Peyer's patch (tissue), 4 donors: ENCODE data around the gene FAM20C. TPM values are rescaled to one million over a fixed set of nuclear protein-coding genes. Genes with fewer than 3 reads are reported as not detected.

Experiments
- DNase-seq, 3 donors: peaks; one replicate each; pipeline ENCODE4 v3.0.0-alpha.2; 2017 to 2019
- H3K27ac ChIP-seq, 4 donors: fragments of 200-600 bp; sonication (generic); one replicate each; pipeline ENCODE4 v1.5.1; 2016 to 2019
- H3K27me3 ChIP-seq, 2 donors: fragments of 200-600 bp; sonication (generic); one replicate each; pipeline ENCODE4 v1.5.1; 2019
- H3K36me3 ChIP-seq, 3 donors: fragments of 200-600 bp; sonication (generic); one replicate each; pipeline ENCODE4 v1.5.1; 2016 to 2019
- H3K4me1 ChIP-seq, 4 donors: fragments of 200-600 bp; sonication (generic); one replicate each; pipeline ENCODE4 v1.5.1; 2016 to 2019
- H3K4me3 ChIP-seq, 4 donors: fragments of 200-600 bp; sonication (generic); 1 replicate in 3 of 4; 2 replicates in 1 of 4; pipeline ENCODE4 v1.5.1; 2016 to 2019; ENCODE audit warnings: mild to moderate bottlenecking in 1 of 4
- H3K9me3 ChIP-seq, 4 donors: fragments of 200-600 bp; sonication (generic); one replicate each; pipeline ENCODE4 v1.5.1; 2016 to 2019; ENCODE audit warnings: mild to moderate bottlenecking in 1 of 4
- POLR2A ChIP-seq, 2 donors: fragments of 450-650 bp; IDR thresholded peaks; one replicate each; pipeline ENCODE4 v1.5.1; 2017; ENCODE audit warnings: antibody characterized with exemption in 2 of 2, mild to moderate bottlenecking in 2 of 2, moderate library complexity in 2 of 2
- total RNA-seq, 4 donors: library from RNA; depleted of rRNA; stranded (reverse); fragments of >200 nt; gene quantifications; one replicate each; pipeline ENCODE4 v1.1.0, GENCODE V29; 2016
- TF ChIP-seq, protein P1 (sequence below), 6 experiments: fragments of 450-650 bp in 4 of 6; fragments of 200-600 bp in 2 of 6; sonication (generic) in 1 of 6; IDR thresholded peaks; one replicate each; pipeline ENCODE4 v1.5.1; 2017 to 2019; ENCODE audit warnings: antibody characterized with exemption in 6 of 6, mild to moderate bottlenecking in 3 of 6, moderate library complexity in 1 of 6

FAM20C gene
- total RNA-seq, 4 donors from 2014 or later: 46.4 to 66.0 (median 53.8) TPM

DNA sequence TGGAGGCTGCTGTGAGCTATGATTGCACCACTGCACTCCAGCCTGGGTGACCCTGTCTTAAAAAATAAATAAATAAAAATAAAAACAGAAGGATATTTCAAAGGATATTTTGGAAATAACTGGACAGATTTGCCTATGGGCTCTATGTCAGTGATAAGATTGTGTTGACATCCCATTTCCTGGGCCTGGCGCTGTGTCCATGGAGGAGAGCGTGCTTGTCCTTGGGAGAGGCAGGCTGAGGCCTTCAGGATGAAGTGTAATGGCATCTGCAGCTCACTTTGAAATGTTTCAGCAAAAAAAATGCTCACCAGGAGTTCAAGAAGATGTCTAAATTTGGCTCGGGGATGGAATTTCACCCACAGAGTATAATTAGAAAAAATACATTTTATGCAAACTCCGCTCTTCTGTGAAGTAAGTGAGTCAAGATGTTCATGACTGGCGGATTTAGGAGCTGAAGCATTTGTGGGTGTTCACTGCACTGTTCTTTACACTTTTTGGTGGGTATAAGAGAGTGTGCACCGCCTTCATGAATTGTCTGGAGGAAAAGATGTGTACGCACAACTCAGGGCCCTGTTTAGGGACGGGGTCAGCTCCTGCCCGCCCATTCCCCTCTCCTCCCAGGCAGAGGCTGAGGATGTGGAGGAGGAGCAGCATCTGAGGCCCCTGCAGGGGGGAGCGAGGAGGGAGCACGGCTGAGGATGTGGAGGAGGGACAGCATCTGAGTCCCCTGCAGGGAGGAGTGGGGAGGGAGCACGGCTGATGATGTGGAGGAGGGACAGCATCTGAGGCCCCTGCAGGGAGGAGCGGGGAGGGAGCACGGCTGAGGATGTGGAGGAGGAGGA, 79.1 kb downstream of the FAM20C start:
- no peak for DNase-seq
- Histone ChIP-seq H3K27me3 (no peaks in the 10 kb centered on the region), H3K4me1 (no peaks in the 10 kb centered on the region), H3K36me3 (no peaks in the 10 kb centered on the region), H3K9me3 (peaks cover 0 to 6% (median 2%) of the 10 kb centered on the region in 4 donors), H3K4me3 (no peak overlapping the region), H3K27ac (no peak overlapping the region)
- TF ChIP-seq POLR2A (IDR thresholded peaks at IDR 0.05): no peak
- TF ChIP-seq, protein P1, sequence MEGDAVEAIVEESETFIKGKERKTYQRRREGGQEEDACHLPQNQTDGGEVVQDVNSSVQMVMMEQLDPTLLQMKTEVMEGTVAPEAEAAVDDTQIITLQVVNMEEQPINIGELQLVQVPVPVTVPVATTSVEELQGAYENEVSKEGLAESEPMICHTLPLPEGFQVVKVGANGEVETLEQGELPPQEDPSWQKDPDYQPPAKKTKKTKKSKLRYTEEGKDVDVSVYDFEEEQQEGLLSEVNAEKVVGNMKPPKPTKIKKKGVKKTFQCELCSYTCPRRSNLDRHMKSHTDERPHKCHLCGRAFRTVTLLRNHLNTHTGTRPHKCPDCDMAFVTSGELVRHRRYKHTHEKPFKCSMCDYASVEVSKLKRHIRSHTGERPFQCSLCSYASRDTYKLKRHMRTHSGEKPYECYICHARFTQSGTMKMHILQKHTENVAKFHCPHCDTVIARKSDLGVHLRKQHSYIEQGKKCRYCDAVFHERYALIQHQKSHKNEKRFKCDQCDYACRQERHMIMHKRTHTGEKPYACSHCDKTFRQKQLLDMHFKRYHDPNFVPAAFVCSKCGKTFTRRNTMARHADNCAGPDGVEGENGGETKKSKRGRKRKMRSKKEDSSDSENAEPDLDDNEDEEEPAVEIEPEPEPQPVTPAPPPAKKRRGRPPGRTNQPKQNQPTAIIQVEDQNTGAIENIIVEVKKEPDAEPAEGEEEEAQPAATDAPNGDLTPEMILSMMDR (IDR thresholded peaks at IDR 0.05): no peak

DNA sequence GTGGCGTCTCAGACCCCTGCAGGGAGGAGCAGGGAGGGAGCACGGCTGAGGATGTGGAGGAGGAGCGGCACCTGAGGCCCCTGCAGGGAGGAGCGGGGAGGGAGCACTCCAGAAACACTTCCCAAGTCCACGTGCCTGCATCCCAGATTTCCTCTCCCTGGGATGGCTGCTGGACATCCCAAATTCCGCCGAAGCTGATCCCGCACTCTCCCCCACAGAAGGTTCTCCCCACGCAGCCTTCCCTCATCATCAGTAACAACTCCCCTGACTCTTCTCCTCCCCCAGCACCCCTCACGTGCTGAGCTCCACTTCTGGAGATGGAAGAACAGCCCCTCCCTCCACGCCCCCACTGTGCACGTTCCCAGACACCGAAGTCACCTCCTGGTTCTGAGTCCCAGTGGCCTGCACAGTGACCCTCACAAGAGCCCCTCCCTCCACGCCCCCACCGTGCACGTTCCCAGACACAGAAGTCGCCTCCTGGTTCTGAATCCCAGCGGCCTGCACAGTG, 79.8 kb downstream of the FAM20C start:
- H3K27ac ChIP-seq: no peak overlapping the region
- DNase-seq: no peak
- H3K27me3 ChIP-seq: no peaks in the 10 kb centered on the region
- peaks cover 0 to 6% (median 2%) of the 10 kb centered on the region in 4 donors for H3K9me3 ChIP-seq
- H3K4me3 ChIP-seq: no peak overlapping the region
- TF ChIP-seq, protein P1 (IDR thresholded peaks at IDR 0.05): no peak
- no peak for TF ChIP-seq POLR2A (IDR thresholded peaks at IDR 0.05)
- H3K4me1 ChIP-seq: no peaks in the 10 kb centered on the region
- no peaks in the 10 kb centered on the region for H3K36me3 ChIP-seq

DNA sequence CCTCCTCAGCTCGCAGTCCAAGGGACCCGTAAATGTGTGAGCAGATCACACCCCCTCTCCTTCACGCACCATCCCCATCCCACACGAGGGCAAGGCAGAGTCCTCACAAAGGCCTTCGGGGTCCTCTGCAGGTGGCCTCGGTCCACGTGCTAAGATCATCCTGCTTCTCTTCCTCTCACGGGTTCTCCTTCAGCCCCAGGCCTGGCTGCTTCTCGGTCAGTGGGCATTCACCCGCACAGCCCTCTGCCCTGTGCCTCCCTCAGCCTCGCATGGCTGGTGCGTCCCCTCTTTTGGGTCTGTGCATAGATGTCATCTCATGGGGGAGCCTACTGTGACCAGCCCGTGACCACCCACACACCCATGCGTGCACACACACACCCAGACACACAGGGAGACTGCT, 80.3 kb downstream of the FAM20C start:
- Histone ChIP-seq H3K27me3 (no peaks in the 10 kb centered on the region), H3K36me3 (no peaks in the 10 kb centered on the region), H3K27ac (no peak overlapping the region), H3K4me1 (no peaks in the 10 kb centered on the region), H3K4me3 (no peak overlapping the region), H3K9me3 (peaks cover 0 to 6% (median 2%) of the 10 kb centered on the region in 4 donors)
- no peak for DNase-seq
- TF ChIP-seq POLR2A (IDR thresholded peaks at IDR 0.05): no peak
- TF ChIP-seq, protein P1 (IDR thresholded peaks at IDR 0.05): no peak

DNA sequence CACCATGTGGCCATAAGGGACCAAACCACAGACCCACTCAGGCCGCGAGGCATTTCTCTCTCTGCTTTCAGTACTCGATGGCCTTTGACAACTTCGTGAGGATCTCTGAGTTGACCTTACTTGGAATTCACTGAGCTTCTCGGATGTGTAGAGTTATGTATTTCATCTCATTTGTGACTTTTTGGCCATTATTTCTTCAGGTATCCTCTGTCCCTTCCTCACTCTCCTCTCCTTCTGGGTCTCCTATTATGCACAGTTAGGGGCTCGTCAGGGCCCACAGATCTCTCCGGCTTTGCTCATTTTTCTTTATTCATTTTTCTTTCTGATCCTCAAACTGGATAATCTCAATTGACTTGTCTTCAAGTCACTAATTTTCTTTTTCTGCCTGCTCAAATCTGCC, 81.0 kb downstream of the FAM20C start:
- H3K4me3 ChIP-seq: no peak overlapping the region
- no peak overlapping the region for H3K27ac ChIP-seq
- H3K4me1 ChIP-seq: no peaks in the 10 kb centered on the region
- no peaks in the 10 kb centered on the region for H3K36me3 ChIP-seq
- no peaks in the 10 kb centered on the region for H3K27me3 ChIP-seq
- no peak for DNase-seq
- TF ChIP-seq, protein P1 (IDR thresholded peaks at IDR 0.05): no peak
- no peak for TF ChIP-seq POLR2A (IDR thresholded peaks at IDR 0.05)
- H3K9me3 ChIP-seq: peaks cover 0 to 6% (median 2%) of the 10 kb centered on the region in 4 donors

DNA sequence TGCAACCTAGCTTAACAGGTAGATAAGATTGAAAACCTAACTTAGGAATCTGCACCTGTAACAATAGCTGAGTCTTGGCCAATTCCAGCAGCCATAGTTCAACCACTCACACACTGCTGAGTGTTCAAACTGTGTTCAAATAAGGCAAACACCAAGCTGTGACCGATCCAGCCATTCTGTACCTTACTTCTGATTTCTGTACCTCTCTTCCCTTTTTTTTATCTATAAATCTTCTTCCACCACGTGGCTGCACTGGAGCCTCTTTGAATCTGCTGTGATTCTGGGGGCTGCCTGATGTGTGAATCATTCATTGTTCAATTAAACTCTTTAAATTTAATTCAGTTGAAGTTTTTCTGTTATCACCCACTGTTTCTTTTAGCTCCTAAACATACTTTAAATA, 81.9 kb downstream of the FAM20C start:
- H3K27me3 ChIP-seq: no peaks in the 10 kb centered on the region
- H3K36me3 ChIP-seq: no peaks in the 10 kb centered on the region
- no peak overlapping the region for H3K27ac ChIP-seq
- TF ChIP-seq, protein P1 (IDR thresholded peaks at IDR 0.05): no peak
- TF ChIP-seq POLR2A (IDR thresholded peaks at IDR 0.05): no peak
- peaks cover 0 to 6% (median 2%) of the 10 kb centered on the region in 4 donors for H3K9me3 ChIP-seq
- no peaks in the 10 kb centered on the region for H3K4me1 ChIP-seq
- no peak overlapping the region for H3K4me3 ChIP-seq
- DNase-seq: no peak
